Natural killer cell (primary cell): ENCODE data around the gene ACTR6. TPM values are rescaled to one million over a fixed set of nuclear protein-coding genes. Genes with fewer than 3 reads are reported as not detected.
A peak's percentile ranks its signal among the peaks of the same experiment; 100 is the strongest.

Experiments used
- ATAC-seq, 3 donors: fragments of 150-1000 bp in 2 of 3; fragments of 200-7000 bp in 1 of 3; cut with Tn5 transposase; 1 replicate in 1 of 3; 2 replicates in 2 of 3; pipeline ENCODE4 v1.10.0; 2021; ENCODE audit warnings: mild to moderate bottlenecking in 2 of 3, moderate library complexity in 2 of 3
- DNase-seq, 2 donors: peaks; one replicate each; pipeline versions ENCODE4 v3.0.0 to v3.0.0-alpha.2; 2013 to 2021; ENCODE audit warnings: mixed read lengths in 1 of 2
- H3K27ac ChIP-seq: one replicate; pipeline ENCODE4 v1.5.1; 2013; ENCODE audit warnings: mild to moderate bottlenecking, low read length
- H3K27me3 ChIP-seq: one replicate; pipeline ENCODE4 v1.6.1; 2013; ENCODE audit warnings: low read length; ENCODE audit not compliant: control insufficient read depth, insufficient read depth
- H3K36me3 ChIP-seq: one replicate; pipeline ENCODE4 v1.6.1; 2013; ENCODE audit warnings: low read length; ENCODE audit not compliant: control insufficient read depth, insufficient read depth
- H3K4me1 ChIP-seq: one replicate; pipeline ENCODE4 v1.6.1; 2013; ENCODE audit warnings: low read length; ENCODE audit not compliant: control insufficient read depth, insufficient read depth
- H3K4me3 ChIP-seq: one replicate; pipeline ENCODE4 v1.5.1; 2013; ENCODE audit warnings: low read length
- H3K9me3 ChIP-seq: one replicate; pipeline ENCODE4 v1.6.1; 2013; ENCODE audit warnings: low read length; ENCODE audit not compliant: control insufficient read depth, insufficient read depth
- H3K27ac Mint-ChIP-seq, 2 donors: one replicate each; pipeline ENCODE4 v1.8.0; 2022; ENCODE audit warnings: mild to moderate bottlenecking in 2 of 2, mixed read lengths in 2 of 2, moderate library complexity in 1 of 2
- H3K27me3 Mint-ChIP-seq, 2 donors: one replicate each; pipeline ENCODE4 v1.8.0; 2022; ENCODE audit warnings: low read depth in 2 of 2, mixed read lengths in 2 of 2
- H3K36me3 Mint-ChIP-seq: one replicate; pipeline ENCODE4 v1.8.0; 2022; ENCODE audit warnings: mixed read lengths
- H3K4me1 Mint-ChIP-seq, 2 donors: one replicate each; pipeline ENCODE4 v1.8.0; 2022; ENCODE audit warnings: mixed read lengths in 2 of 2
- H3K4me3 Mint-ChIP-seq: one replicate; pipeline ENCODE4 v1.8.0; 2022; ENCODE audit warnings: mild to moderate bottlenecking, moderate library complexity, mixed read lengths
- H3K9me3 Mint-ChIP-seq, 2 donors: one replicate each; pipeline ENCODE4 v1.8.0; 2022; ENCODE audit warnings: mixed read lengths in 2 of 2
- WGBS: methylation state at CpG from one replicate; pipeline ENCODE4 v1.1.7; 2013; ENCODE audit warnings: missing lambda C conversion rate; ENCODE audit not compliant: insufficient coverage; 5-methylcytosine and 5-hydroxymethylcytosine counted together
- intact Hi-C: fragments of 100-400 bp; cut with micrococcal nuclease; formaldehyde crosslinking; loops from one replicate; pipeline ENCODE4 v1.14.2; 2022
- total RNA-seq, 4 donors: library from RNA; stranded (reverse); fragments of 120-200 nt in 1 of 4; gene quantifications; one replicate each; pipeline versions ENCODE4 v1.2.3 to v1.2.4, GENCODE V29; 2013 to 2022
- TF ChIP-seq, protein P1 (sequence below): fragments of 200-600 bp; IDR thresholded peaks from one replicate; pipeline ENCODE4 v1.8.0; 2022; ENCODE audit warnings: antibody characterized with exemption

ACTR6 gene
- total RNA-seq, 3 donors from 2014 or later (not counting 1 experiment from before 2014, with no cell fraction given), result 20.4 to 27.5 (median 20.8) TPM

DNA sequence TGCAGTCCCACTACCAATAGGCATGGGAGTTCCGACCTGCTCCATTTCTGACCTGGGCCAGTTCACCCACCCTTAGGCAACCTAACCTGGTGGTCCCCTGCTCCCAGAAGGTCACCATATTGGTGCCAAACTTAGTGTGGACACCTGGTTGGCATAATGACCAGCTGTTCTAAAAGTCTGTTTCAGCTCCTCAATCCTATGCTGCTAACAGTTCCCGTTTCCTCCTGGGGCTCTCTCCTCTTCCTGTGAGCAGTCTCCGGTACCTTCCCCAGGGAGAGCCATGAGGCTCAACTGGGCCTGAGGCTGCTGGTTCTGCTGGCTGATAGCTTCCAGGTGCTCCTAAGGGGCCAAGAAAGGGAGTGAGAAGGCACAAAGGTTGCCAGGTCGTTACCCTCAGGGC lies 42.1 kb upstream of the ACTR6 start:
- Histone ChIP-seq H3K9me3 (no peaks in the 10 kb centered on the region), H3K4me1 (peaks cover 4% of the 10 kb centered on the region), H3K27me3 (no peaks in the 10 kb centered on the region), H3K36me3 (no peaks in the 10 kb centered on the region), H3K4me3 (no peak overlapping the region), H3K27ac (no peak overlapping the region)
- Mint-ChIP-seq H3K4me3 (no peak overlapping the region), H3K4me1 (peaks cover 7 to 11% of the 10 kb centered on the region in 2 donors), H3K9me3 (no peaks in the 10 kb centered on the region), H3K27me3 (no peaks in the 10 kb centered on the region), H3K36me3 (no peaks in the 10 kb centered on the region), H3K27ac (no peak overlapping the region)
- TF ChIP-seq, protein P1, sequence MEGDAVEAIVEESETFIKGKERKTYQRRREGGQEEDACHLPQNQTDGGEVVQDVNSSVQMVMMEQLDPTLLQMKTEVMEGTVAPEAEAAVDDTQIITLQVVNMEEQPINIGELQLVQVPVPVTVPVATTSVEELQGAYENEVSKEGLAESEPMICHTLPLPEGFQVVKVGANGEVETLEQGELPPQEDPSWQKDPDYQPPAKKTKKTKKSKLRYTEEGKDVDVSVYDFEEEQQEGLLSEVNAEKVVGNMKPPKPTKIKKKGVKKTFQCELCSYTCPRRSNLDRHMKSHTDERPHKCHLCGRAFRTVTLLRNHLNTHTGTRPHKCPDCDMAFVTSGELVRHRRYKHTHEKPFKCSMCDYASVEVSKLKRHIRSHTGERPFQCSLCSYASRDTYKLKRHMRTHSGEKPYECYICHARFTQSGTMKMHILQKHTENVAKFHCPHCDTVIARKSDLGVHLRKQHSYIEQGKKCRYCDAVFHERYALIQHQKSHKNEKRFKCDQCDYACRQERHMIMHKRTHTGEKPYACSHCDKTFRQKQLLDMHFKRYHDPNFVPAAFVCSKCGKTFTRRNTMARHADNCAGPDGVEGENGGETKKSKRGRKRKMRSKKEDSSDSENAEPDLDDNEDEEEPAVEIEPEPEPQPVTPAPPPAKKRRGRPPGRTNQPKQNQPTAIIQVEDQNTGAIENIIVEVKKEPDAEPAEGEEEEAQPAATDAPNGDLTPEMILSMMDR, result no peak
- WGBS, result 91% methylated on average over 4 of the region's 4 CpGs
- ATAC-seq, result no peak
- DNase-seq, result no peak
- intact Hi-C loops, result no loop called here

DNA sequence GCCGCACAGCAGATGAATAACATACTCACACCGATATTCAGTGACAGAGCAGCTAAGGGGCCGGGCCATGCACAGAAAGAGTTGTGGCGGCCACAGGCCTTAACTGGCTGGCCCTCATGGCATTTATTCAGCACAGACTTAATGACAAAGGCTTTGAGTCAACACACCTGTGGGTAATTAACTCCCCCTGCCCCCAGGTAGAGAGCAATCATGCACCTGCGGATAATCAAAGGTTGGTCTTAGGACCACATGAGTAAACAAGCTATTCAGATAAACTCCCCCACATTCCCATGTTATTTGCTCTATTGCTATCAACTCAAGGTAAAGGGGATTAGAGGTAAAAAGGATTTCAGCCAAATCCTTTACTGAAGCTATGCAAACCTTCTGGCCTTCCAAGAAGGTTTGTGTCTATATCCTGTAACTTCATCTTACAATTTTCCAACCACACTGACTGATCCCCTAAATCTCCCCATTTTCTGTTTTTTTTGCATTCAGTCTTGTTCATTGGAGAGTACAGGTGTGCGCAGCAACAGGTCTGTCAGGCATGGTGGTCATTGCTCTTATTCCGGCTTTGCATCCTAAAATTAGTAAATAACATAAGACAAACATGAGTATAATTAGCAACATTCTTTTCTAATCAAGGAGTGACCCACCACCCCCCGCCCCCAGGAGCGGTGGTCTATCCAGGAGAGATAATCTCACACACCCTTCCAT lies 41.1 kb upstream of the ACTR6 start:
- Histone ChIP-seq H3K4me3 (no peak overlapping the region), H3K4me1 (peaks cover 10% of the 10 kb centered on the region), H3K36me3 (no peaks in the 10 kb centered on the region), H3K27ac (no peak overlapping the region), H3K9me3 (no peaks in the 10 kb centered on the region), H3K27me3 (no peaks in the 10 kb centered on the region)
- Mint-ChIP-seq H3K27ac (no peak overlapping the region), H3K36me3 (no peaks in the 10 kb centered on the region), H3K4me3 (no peak overlapping the region), H3K9me3 (no peaks in the 10 kb centered on the region), H3K27me3 (no peaks in the 10 kb centered on the region), H3K4me1 (peaks cover 14 to 16% of the 10 kb centered on the region in 2 donors)
- TF ChIP-seq, protein P1, result no peak
- WGBS, result 96% methylated on average over 7 of the region's 9 CpGs
- intact Hi-C loops, result loop anchor here (5.0 kb wide), 1 partner anchor 38 kb away; no protein-coding TSS in a partner anchor
- DNase-seq, result no peak
- no peak for ATAC-seq

DNA sequence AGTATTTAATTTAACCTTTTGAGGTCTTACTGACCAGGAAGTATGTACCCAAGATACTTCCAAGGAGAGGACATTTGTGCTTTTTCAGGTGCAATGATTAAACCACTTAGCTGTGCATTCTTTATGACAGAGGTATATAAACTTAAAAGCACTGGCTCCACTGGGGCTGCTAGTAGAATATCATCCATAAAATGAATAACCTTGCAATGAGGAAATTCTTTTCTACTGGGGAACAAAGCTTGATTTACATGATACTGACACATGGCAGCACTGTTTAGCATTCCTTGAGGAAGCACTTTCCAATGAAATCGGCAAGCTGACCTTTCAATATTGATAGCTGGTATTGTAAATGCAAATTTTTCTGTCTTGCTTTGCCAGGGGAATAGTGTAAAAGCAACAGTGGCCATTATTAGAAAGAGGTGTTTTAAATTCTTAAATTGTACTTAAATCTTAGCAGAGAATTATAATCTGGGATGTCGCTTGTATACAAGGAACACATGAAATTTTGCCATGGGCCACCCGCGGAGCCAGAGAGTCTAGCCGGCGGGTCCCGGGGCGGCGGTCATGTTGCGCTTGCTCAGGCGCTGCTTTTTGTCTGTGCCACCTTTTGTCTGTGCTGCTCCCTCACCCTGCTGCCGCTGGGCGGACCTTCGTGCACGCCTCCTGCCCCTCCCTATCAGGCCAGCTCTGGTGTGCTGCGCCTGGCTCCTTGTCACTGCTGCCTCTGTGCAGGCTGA lies 37.0 kb upstream of the ACTR6 start:
- H3K4me1 Mint-ChIP-seq, result peaks cover 11 to 12% of the 10 kb centered on the region in 2 donors
- TF ChIP-seq, protein P1, result peak; percentile 19
- H3K9me3 ChIP-seq, result no peaks in the 10 kb centered on the region
- DNase-seq (peak; percentile 34 to 81), ATAC-seq (peak; percentile 95 to 100 (median 100))
- H3K4me3 ChIP-seq, result peak overlapping the region; percentile 1
- WGBS, result 8% methylated on average over 16 of the region's 16 CpGs
- H3K27ac ChIP-seq, result no peak overlapping the region
- no peaks in the 10 kb centered on the region for H3K36me3 Mint-ChIP-seq
- no peaks in the 10 kb centered on the region for H3K9me3 Mint-ChIP-seq
- peak overlapping the region; percentile 56 for H3K4me3 Mint-ChIP-seq
- intact Hi-C loops, result loop anchor here (5.0 kb wide), 1 partner anchor 34 kb away; no protein-coding TSS in a partner anchor
- H3K36me3 ChIP-seq, result no peaks in the 10 kb centered on the region
- no peaks in the 10 kb centered on the region for H3K27me3 Mint-ChIP-seq
- no peak overlapping the region for H3K27ac Mint-ChIP-seq
- peaks cover 8% of the 10 kb centered on the region for H3K4me1 ChIP-seq
- no peaks in the 10 kb centered on the region for H3K27me3 ChIP-seq
